Upper lobe of left lung (tissue), 4 donors: ENCODE data around the gene ATPAF2.

Experiments used
- CTCF ChIP-seq, 6 experiments: fragments of 450-650 bp in 4 of 6; fragments of 200-600 bp in 2 of 6; sonication (generic) in 2 of 6; IDR thresholded peaks; one replicate each; pipeline ENCODE4 v1.5.1; 2016 to 2019; ENCODE audit warnings: antibody characterized with exemption in 6 of 6
- EP300 ChIP-seq, 4 donors: sonication (generic); formaldehyde crosslinking; IDR thresholded peaks; one replicate each; pipeline ENCODE4 v1.5.1; 2017; ENCODE audit warnings: antibody characterized with exemption in 4 of 4, control low read depth in 2 of 4
- POLR2A ChIP-seq, 4 donors: fragments of 450-650 bp; IDR thresholded peaks; one replicate each; pipeline ENCODE4 v1.5.1; 2016 to 2017; ENCODE audit warnings: antibody characterized with exemption in 4 of 4, mild to moderate bottlenecking in 2 of 4
- POLR2AphosphoS5 ChIP-seq, 2 donors: sonication (generic); formaldehyde crosslinking; IDR thresholded peaks; one replicate each; pipeline ENCODE4 v1.5.1; 2017; ENCODE audit warnings: antibody characterized with exemption in 2 of 2

GRCh38 chr17:18040261-18040858, 1.4 kb upstream of the ATPAF2 start:
- TF ChIP-seq CTCF (IDR thresholded peaks at IDR 0.05) (no peak), POLR2AphosphoS5 (IDR thresholded peaks at IDR 0.05) (no peak), POLR2A (IDR thresholded peaks at IDR 0.05) (no peak), EP300 (IDR thresholded peaks at IDR 0.05) (no peak)
